ENCODE measurements around the gene ZNF91. TPM values are rescaled to one million over a fixed set of nuclear protein-coding genes. Genes with fewer than 3 reads are reported as not detected.

The ZNF91 gene
- total RNA-seq, 1 experiment from 2014 or later, result 43.5 TPM

DNA sequence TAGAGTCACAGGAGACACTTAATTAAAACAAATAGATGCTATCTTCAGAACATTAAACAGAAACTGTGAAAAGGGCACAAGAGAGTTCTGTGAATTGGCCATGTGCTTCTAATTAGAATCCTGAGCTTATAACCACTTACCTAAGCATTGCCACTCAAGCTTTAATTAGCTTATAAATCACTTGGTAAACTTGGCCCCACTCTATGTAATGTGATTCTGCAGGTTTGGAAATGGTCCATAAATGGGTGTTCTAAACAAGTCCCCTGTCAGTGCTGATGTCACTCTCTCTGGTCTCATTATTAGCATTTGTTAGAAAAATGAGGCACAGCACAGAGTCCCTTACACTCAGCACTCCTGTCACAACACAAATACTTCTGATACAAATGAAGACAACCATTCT is 18.0 kb downstream of the ZNF91 start:
- Histone ChIP-seq H4K5ac (ENCODE audit: insufficient read length, low read depth, low read length) (no peak overlapping the region), H2BK15ac (ENCODE audit: low read depth, low read length) (no peak overlapping the region), H3K23me2 (ENCODE audit: insufficient read length, low read depth, low read length, poor library complexity, severe bottlenecking) (no peaks in the 10 kb centered on the region), H3K18ac (ENCODE audit: insufficient read length, low read depth, low read length) (no peak overlapping the region), H3K79me1 (ENCODE audit: insufficient read depth, low read depth, low read length, poor library complexity, severe bottlenecking) (no peaks in the 10 kb centered on the region), H3K27ac (ENCODE audit: insufficient read length, low read depth, low read length) (no peak overlapping the region), H3K4ac (ENCODE audit: low read depth, low read length) (no peak overlapping the region), H2AFZ (ENCODE audit: low read length) (no peak overlapping the region), H3K4me2 (ENCODE audit: insufficient read depth, insufficient read length, low read length) (no peak overlapping the region), H2BK20ac (ENCODE audit: low read depth, low read length, poor library complexity, severe bottlenecking) (no peak overlapping the region), H3K56ac (ENCODE audit: insufficient read length, low read depth, low read length) (no peak overlapping the region), H4K20me1 (ENCODE audit: control insufficient read depth, insufficient read depth, insufficient read length) (no peaks in the 10 kb centered on the region), H3K27me3 (ENCODE audit: insufficient read depth, low read length) (no peaks in the 10 kb centered on the region), H2BK5ac (ENCODE audit: insufficient read length, low read length) (no peak overlapping the region), H3K79me2 (ENCODE audit: insufficient read depth, low read length) (peaks cover 9% of the 10 kb centered on the region; the same call in 1 of the 2 replicates), H2BK120ac (ENCODE audit: low read depth, low read length, poor library complexity, severe bottlenecking) (no peak overlapping the region), H3K14ac (ENCODE audit: insufficient read depth, low read length) (no peak overlapping the region), H4K8ac (replicated peaks; ENCODE audit: insufficient read length, low read depth, low read length) (no peak overlapping the region), H3K9ac (ENCODE audit: extremely low read depth, insufficient read length, low read length) (no peak overlapping the region), H3K23ac (ENCODE audit: insufficient read length, low read depth, low read length) (no peak overlapping the region), H3K4me1 (ENCODE audit: insufficient read depth, low read length) (no peaks in the 10 kb centered on the region), H2AK5ac (ENCODE audit: insufficient read length, low read length) (no peak overlapping the region), H2BK12ac (ENCODE audit: insufficient read length, low read depth, low read length) (no peak overlapping the region), H3K9me3 (ENCODE audit: control insufficient read depth, low read depth, low read length) (no peaks in the 10 kb centered on the region), H4K91ac (ENCODE audit: insufficient read length, low read depth, low read length) (no peak overlapping the region), H3T11ph (ENCODE audit: low read length) (no peak overlapping the region)
- no peak for DNase-seq
- peaks cover 4 to 72% of the 10 kb centered on the region in 2 experiments; a peak in 4 of 5 replicates for H3K9me3 Mint-ChIP-seq
- peaks cover 5% of the 10 kb centered on the region in 2 experiments; a peak in 2 of 4 replicates for H3K4me1 Mint-ChIP-seq
- TF ChIP-seq, protein P1, sequence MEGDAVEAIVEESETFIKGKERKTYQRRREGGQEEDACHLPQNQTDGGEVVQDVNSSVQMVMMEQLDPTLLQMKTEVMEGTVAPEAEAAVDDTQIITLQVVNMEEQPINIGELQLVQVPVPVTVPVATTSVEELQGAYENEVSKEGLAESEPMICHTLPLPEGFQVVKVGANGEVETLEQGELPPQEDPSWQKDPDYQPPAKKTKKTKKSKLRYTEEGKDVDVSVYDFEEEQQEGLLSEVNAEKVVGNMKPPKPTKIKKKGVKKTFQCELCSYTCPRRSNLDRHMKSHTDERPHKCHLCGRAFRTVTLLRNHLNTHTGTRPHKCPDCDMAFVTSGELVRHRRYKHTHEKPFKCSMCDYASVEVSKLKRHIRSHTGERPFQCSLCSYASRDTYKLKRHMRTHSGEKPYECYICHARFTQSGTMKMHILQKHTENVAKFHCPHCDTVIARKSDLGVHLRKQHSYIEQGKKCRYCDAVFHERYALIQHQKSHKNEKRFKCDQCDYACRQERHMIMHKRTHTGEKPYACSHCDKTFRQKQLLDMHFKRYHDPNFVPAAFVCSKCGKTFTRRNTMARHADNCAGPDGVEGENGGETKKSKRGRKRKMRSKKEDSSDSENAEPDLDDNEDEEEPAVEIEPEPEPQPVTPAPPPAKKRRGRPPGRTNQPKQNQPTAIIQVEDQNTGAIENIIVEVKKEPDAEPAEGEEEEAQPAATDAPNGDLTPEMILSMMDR (conservative IDR thresholded peaks at IDR 0.05), result no peak
- no peak overlapping the region for H3K27ac Mint-ChIP-seq
- H3K36me3 Mint-ChIP-seq (ENCODE audit: insufficient read depth in 1 of 3, low read depth in 3 of 3), result peaks cover 47 to 77% (median 71%) of the 10 kb centered on the region in 3 experiments
- H3K4me3 Mint-ChIP-seq, result no peak overlapping the region
- no peaks in the 10 kb centered on the region for H3K27me3 Mint-ChIP-seq (ENCODE audit: low read depth)

All from H9 (cell line).